Pancreas (tissue), 10 donors: ENCODE measurements around the gene MC3R. TPM values are rescaled to one million over a fixed set of nuclear protein-coding genes. Genes with fewer than 3 reads are reported as not detected.

Source experiments
- ATAC-seq, 4 donors: fragments of 200-7000 bp; cut with Tn5 transposase; one replicate each; pipeline versions ENCODE4 v1.8.0 to v1.9.1; 2020; ENCODE audit warnings: mild to moderate bottlenecking in 4 of 4, moderate library complexity in 4 of 4
- DNase-seq, 6 donors: peaks; one replicate each; pipeline ENCODE4 v3.0.0-alpha.2; 2020
- FAIRE-seq: peaks from 2 replicates; lab custom pipeline; 2012; peaks lifted over from hg19 to GRCh38; lab: Jason Lieb, UNC
- H3K27ac ChIP-seq, 4 donors: fragments of 200-600 bp; sonication (generic); 1 replicate in 3 of 4; 2 replicates in 1 of 4; pipeline versions ENCODE4 v1.5.0 to v1.8.0; 2020
- H3K27me3 ChIP-seq, 4 donors: fragments of 200-600 bp; one replicate each; pipeline ENCODE4 v1.8.0; 2021
- H3K36me3 ChIP-seq, 3 donors: fragments of 200-600 bp; sonication (generic) in 1 of 3; one replicate each; pipeline versions ENCODE4 v1.5.0 to v1.8.0; 2020 to 2021
- H3K4me1 ChIP-seq, 3 donors: fragments of 200-600 bp; one replicate each; pipeline ENCODE4 v1.8.0; 2021
- H3K4me3 ChIP-seq, 4 donors: fragments of 200-600 bp; sonication (generic) in 2 of 4; one replicate each; pipeline versions ENCODE4 v1.5.0 to v1.8.0; 2020 to 2021
- H3K9me3 ChIP-seq, 4 donors: fragments of 200-600 bp; one replicate each; pipeline ENCODE4 v1.8.0; 2021
- CTCF ChIP-seq, 4 donors: fragments of 200-600 bp; sonication (generic) in 3 of 4; IDR thresholded peaks; one replicate each; pipeline versions ENCODE4 v1.5.0 to v1.8.0; 2021; ENCODE audit warnings: antibody characterized with exemption in 4 of 4
- WGBS, 2 donors: extraction: QIAGEN DNeasy Blood & Tissue Kit; methylation state at CpG; one replicate each; pipeline ENCODE4 v1.1.7; 2013; 5-methylcytosine and 5-hydroxymethylcytosine counted together
- intact Hi-C, 3 donors: fragments of 100-400 bp; cut with DNase I; formaldehyde crosslinking; loops; one replicate each; pipeline versions ENCODE4 v1.11.1 to v1.14.2; 2022
- polyA plus RNA-seq, 2 donors: library from polyadenylated mRNA; stranded (reverse); fragments of 200-250 nt; gene quantifications; one replicate each; pipeline ENCODE4 v1.2.3, GENCODE V29; 2013
- total RNA-seq, 6 donors: library from RNA; stranded (reverse); fragmentation: NEBNext Ultra II Directional in 4 of 6; extraction: Animal tissue kit (Norgen Biotek cat#: 25700) in 4 of 6; gene quantifications; one replicate each; pipeline versions ENCODE4 v1.2.1 to v1.2.4, GENCODE V29; 2021 to 2023
- donor health status: healthy with polysubstance abuse.
- donor health status: DM: no; HTN: no; CAD: no; lungs with moderate emphysema.
- donor health status: DM: no; HTN: no; CAD: no.
- donor health status: control.
- donor health status: control.
- donor health status: Bipolar disorder and iron deficiency.
- donor health status: DM: yes; HTN: yes; CAD: no.
- donor health status: DM: no; HTN: no; CAD: no.
- donor health status: DM: no; HTN: no; CAD: no.
- donor health status: DM: yes; HTN: yes; CAD: no.

The MC3R gene
- total RNA-seq (not detected), polyA plus RNA-seq (not detected)

GRCh38 chr20:56247954-56248782, at the start of gene MC3R:
TSS of gene MC3R (plus strand) at chr20:56248732. CDS start at chr20:56248844, 112 bp downstream.
- Histone ChIP-seq H3K4me3 (no peak within 1 kb of the TSS), H3K27ac (no peak within 1 kb of the TSS), H3K4me1 (no peaks in the 10 kb centered on the region), H3K27me3 (peaks cover 0 to 4% (median 2%) of the 10 kb centered on the region in 4 donors), H3K36me3 (no peaks in the 10 kb centered on the region), H3K9me3 (no peaks in the 10 kb centered on the region)
- intact Hi-C loops: no loop called here
- WGBS, 2 donors: 14 to 17% methylated on average over 9 of the region's 9 CpGs
- peak; percentile 53 to 78 (median 65) for TF ChIP-seq CTCF (IDR thresholded peaks at IDR 0.05)
- no peak for FAIRE-seq
- DNase-seq: peak; percentile 31 to 80 (median 62)
- ATAC-seq: peak; percentile 67 to 95 (median 92)

GRCh38 chr20:56200456-56200855, 48.1 kb upstream of the MC3R start:
- ATAC-seq: no peak
- H3K27ac ChIP-seq: no peak overlapping the region

GRCh38 chr20:56202493-56203077, 45.9 kb upstream of the MC3R start:
- ATAC-seq (peak in 2 of 4 donors; percentile 27 to 51), DNase-seq (no peak), FAIRE-seq (no peak)
- Histone ChIP-seq H3K4me3 (no peak overlapping the region), H3K4me1 (no peaks in the 10 kb centered on the region), H3K27me3 (no peaks in the 10 kb centered on the region), H3K27ac (no peak overlapping the region), H3K36me3 (no peaks in the 10 kb centered on the region), H3K9me3 (no peaks in the 10 kb centered on the region)
- TF ChIP-seq CTCF (IDR thresholded peaks at IDR 0.05): peak in 2 of 4 donors; percentile 25 to 26
- intact Hi-C loops: no loop called here
- 31 to 38% methylated on average over 6 of the region's 6 CpGs for WGBS, 2 donors

More at GRCh38 chr20:56200456-56200855, 48.1 kb upstream of the MC3R start:
- WGBS, 2 donors: 71 to 81% methylated on average over 3 of the region's 3 CpGs
- no peaks in the 10 kb centered on the region for H3K9me3 ChIP-seq
- H3K36me3 ChIP-seq: no peaks in the 10 kb centered on the region
- H3K4me3 ChIP-seq: no peak overlapping the region
- FAIRE-seq (no peak), DNase-seq (no peak)
- no peak for TF ChIP-seq CTCF (IDR thresholded peaks at IDR 0.05)
- H3K4me1 ChIP-seq: no peaks in the 10 kb centered on the region
- H3K27me3 ChIP-seq: no peaks in the 10 kb centered on the region
- intact Hi-C loops: no loop called here

GRCh38 chr20:56204206-56204605, 44.3 kb upstream of the MC3R start:
- Histone ChIP-seq H3K27ac (no peak overlapping the region), H3K4me3 (no peak overlapping the region), H3K9me3 (no peaks in the 10 kb centered on the region), H3K36me3 (no peaks in the 10 kb centered on the region), H3K27me3 (no peaks in the 10 kb centered on the region), H3K4me1 (no peaks in the 10 kb centered on the region)
- intact Hi-C loops: no loop called here
- FAIRE-seq (no peak), ATAC-seq (no peak), DNase-seq (no peak)
- WGBS, 2 donors: 64% methylated on average over 3 of the region's 3 CpGs
- no peak for TF ChIP-seq CTCF (IDR thresholded peaks at IDR 0.05)
